NCI-H187 treated with DMSO at 0.1 percent for 48 hours (cell line): ENCODE results near the gene TMED10.
A peak's percentile ranks its signal among the peaks of the same experiment; 100 is the strongest.
"Not testable (repeated sequence)": the region's sequence is repeated elsewhere in the genome, so short reads cannot be mapped to it uniquely, and the experiment has no call there.

Source experiments
- DNase-seq: peaks from one replicate; lab custom pipeline; 2025; lab: John Stamatoyannopoulos, UW

TMED10 gene

DNA sequence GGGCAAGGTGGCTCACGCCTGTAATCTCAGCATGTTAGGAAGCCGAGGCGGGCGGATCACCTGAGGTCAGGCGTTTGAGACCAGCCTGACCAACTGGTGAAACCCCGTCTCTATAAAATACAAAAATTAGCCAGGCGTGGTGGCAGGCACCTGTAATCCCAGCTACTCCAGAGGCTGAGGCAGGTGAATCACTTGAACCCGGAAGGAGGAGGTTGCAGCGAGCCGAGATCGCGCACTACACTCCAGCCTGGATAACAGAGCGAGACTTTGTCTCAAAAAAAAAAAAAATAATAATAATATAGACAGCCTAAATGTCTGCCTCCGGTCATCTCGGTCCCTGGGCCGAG lies 49.0 kb downstream of the TMED10 start:
- DNase-seq: not testable (repeated sequence)

DNA sequence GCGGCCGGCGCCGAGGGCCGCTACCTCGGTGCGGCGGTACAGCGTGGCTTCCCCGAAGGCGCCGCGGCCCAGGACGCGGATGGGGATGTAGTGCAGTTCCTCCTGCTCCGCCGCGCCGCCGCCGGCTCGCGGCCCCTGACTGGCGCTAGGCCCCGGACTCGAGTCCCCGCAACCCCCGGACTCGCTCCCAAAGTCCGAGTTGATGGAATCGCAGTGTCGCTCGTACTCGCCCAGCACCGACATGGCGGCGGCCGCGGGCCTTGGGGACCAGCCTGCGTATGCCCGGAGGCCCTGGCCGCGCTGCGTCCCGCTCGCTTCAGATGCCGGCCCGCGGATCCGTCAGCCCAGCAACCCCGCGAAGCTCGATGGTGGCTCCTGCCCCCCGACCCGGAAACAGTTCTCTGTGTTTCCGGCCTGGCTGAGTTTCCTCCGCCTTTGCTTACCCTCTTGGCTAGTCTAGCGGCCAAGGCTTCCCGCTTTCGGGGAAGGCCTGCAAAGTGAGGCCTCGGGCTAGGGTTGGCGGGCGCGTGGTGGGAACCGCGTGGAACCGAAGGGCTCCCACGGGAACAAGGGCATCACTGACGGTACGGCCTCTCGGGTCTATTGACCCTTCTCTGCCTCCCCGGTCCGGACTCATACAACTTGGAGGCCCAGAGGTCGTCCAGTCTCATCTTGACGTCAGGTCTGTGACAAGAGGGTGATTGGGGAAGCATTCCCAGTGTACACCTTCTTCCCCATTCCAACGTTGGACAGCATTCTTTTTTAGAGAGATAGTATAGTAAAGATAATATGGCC lies 49.5 kb downstream of the TMED10 start, which contains the start of gene NEK9:
Gene NEK9, minus strand, starts transcription at position 370 of the 795 bp plus-strand sequence. Its CDS starts 127 bp downstream, at position 243.
- peak; percentile 25 for DNase-seq

DNA sequence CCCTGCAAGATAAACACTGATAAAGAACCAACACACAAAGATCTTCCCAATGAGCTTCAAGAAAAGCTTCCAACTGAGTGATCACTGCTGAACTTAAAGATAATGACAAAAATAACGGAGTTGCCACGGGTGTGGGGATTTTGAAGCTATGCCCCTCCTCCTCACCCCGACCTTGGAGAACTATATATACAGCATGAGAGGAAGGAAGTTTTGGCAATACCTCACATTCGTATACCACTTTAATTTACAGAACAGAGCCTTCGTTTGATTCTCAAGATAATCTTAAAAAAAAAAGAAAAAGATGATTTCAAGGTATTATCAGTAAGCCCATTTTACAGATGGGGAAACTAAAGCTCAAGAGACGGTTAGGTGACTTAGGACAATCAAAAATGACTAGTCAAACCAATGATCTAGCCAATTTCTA lies 50.3 kb downstream of the TMED10 start:
- DNase-seq: no peak

DNA sequence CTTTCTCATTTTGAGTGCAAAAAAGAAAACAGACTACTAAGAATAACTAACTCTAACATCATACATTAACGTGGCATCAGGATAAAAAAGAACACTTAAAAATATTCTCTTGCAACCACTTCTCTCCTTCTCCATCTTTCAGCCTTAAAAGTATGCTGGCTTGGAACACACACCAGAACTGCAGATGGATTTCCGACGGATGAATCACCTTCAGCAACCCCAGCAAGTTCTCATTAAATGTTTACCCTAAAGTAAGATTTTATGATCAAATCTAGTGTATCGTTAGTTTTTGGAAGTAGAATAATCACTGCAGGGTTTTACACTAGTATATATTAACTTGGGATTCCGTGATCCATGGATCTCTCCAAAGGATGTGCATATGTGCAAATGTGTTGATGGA lies 50.8 kb downstream of the TMED10 start:
- DNase-seq: no peak

DNA sequence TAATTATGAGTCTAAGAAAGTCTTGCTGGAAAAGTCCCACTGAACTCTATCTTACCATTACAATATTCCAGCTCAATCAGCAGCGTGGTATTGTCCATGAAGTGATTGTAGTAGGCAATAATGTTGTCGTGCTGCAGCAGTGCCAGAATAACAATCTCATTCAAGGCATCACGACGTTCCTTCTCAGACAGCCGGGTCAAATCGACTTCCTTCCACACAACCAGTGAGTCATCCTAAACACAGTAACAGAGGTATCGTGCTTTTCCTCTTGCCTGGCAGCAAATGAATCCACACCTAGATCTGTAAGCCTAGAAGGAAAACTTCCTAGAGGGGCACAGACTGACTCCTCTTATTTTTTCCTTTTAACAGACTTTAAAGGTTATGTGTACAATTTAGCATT lies 52.4 kb downstream of the TMED10 start:
- DNase-seq: no peak

DNA sequence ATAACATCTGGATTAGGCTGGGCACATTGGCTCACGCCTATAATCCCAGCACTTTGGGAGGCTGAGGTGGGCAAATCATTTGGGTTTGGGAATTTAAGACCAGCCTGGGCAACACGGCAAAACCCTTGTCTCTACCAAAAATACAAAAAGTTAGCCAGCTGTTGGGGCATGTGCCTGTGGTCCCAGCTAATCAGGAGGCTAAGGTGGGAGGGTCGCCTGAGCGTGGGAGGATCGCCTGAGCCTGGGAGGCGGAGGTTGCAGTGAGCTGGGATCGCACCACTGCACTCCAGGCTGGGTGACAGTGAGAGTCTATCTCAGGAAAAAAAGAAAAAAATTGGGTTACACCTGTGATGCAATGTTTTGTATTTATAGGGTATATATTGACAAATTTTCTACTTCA lies 54.9 kb downstream of the TMED10 start:
- DNase-seq: no peak

DNA sequence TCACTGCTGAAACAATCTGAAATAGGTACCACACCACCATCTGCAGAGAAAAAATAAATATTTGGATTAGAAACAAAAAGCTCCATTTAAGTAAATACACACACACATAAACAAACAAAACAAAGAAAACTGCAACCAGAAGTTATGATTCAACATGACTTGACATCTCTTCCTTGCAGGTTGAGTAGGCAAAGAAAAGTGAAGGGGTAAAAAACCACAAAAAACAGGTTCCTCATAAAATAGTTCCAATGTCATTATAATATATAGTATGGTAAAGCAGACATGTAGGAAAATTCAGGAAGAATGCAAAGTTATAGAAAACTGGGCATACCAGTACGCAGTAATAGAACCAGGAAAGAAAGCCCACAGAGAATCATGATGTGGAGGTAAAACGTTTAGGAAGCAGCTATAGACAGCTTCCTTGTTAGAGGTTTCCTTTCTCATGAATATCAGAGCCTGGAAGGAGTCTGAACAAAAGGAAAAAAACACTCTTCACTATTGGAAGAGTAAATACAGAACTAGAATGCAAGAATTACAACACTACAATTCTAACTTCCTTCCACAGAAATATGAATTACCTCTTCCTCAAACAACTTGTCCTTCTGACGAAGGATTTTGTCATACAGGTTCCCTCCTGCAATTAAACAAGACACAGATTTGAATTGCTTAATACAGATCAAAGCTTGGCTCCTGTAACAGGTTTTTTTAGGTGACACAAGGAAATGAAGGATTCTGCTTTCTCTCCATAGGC lies 55.7 kb downstream of the TMED10 start:
- no peak for DNase-seq

DNA sequence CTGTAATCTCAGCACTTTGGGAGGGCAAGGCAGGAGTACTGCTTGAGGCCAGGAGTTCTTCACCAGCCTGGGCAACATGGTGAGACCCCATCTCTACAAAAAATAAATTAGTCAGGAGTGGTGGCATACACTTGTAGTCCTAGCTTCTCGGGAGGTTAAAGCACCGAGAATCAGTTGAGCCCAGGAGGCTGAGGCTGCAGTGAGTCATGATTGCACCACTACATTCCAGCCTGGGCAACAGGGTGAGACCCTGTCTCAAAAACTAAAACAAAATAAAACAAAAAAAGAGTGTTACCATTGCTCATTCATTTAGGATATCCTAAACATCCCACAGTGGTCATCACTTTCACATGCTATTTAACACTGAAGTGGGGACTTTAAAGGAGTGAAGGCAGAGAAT lies 57.4 kb downstream of the TMED10 start:
- DNase-seq: no peak

DNA sequence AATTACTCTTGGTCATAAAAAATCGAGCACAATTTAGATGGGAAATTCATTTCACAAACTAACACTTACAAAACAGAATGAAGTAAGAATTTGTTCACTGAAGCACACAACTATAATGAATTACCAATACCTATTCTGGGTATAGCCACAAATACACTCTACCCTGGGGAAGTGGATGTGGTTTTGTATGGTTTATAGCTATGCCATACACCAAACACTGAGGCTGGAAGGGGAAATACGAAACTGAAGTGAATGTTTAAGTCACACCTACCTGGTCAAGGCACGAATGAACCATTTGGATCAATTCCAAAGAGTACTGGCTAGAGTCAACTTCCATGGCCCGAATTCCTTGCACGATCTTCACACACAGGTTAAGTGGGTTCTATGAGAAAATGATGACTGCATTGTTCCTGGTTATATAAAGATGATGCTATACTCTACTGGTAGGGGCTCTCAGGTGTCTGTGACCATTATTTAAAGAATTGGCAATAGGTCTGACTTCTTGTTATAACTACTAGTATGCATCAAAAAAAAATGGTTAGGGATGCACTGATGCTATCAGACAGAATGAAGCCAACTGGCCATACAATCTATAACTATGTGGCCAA lies 62.4 kb downstream of the TMED10 start:
- DNase-seq: no peak

DNA sequence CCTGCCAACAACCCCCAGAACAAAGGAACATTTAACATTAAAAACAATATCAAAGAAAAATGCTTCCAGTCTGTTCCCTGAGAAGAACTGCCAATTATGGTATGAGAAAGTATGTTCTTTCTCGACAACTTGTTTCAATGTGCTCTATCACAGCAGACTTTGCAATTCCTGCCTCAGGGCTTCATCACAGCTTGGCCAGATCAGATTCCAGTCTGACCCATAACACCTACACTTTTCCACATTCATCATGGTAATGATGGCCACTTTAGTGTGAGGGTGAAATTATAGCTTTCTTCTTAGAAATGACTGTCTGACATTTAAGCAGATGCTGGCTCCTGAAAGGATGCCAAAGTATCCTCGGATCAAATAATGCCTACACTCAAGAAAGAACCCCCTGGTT lies 66.5 kb downstream of the TMED10 start:
- DNase-seq: no peak

DNA sequence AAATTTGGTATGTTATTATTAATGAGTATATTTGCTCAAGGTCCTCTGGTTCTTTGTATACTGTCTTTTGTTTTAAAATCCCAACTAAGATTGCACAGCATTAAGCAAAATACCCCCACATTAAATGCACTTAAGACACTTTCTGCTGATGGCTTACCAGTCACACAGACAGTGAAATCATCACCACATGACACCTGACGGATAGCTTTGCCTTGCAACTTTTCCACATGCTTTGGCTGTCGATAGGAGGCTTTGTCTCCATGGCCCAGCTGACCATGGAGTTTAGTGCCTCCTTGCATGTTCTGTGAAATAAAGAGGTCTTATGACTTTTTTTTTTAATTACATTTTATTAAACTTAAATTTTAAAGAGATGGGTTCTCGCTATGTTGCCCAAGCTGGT lies 69.2 kb downstream of the TMED10 start:
- DNase-seq: no peak

DNA sequence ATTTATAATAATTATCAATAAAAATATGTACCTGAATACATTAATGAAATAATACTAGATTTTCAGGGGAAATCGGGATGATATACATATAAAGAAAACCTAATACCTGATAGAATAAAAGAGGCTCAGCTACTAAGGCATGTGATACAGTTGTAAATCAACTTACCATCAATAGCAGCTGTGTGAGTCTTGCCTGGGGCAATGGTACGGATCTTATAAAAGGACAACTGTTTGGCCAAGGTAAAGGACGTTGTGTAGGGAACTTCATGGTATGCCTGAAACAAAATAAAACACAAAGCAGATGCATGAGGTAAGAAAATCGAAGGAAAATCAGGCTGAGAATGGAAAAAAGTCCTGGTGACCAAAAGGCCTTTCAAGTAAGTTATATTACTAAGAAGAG lies 74.9 kb downstream of the TMED10 start:
- no peak for DNase-seq

DNA sequence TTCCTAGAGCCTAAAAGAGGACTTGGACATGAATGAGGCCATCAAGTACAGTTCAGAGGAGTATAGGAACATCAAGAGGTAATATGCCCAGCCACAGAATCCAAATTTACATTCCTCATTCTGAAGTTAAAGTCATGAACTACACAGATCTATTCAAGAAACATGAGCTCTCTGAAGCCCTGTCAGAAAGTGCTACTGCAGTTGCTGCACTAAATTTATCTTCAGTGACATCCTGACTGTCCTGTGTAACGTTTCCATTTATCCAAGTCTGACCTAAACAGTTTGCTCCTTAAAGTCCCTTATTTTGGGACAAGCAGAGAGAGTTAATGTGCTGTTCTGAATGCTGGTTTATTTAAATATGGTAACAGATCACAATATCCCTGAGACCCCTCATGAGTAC lies 77.7 kb downstream of the TMED10 start:
- DNase-seq: no peak

DNA sequence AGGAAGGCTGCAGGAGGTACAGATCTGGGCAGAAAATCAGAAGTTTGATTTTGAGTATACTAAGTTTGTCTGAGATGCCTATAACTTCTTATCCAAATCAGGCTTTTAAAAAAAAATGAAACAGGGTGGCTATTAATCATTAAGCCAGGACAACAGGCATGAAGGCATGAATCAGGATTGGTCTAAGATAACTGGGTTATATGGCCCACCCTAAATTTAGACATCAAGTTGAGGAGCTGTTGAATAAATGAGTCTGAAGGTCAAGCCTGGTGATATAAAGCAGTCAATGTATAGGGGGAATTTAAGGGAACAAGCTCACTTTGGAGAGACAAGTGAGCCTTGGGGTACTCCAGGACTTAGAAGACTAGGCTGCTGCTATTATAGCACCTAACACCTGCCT lies 78.2 kb downstream of the TMED10 start:
- no peak for DNase-seq

DNA sequence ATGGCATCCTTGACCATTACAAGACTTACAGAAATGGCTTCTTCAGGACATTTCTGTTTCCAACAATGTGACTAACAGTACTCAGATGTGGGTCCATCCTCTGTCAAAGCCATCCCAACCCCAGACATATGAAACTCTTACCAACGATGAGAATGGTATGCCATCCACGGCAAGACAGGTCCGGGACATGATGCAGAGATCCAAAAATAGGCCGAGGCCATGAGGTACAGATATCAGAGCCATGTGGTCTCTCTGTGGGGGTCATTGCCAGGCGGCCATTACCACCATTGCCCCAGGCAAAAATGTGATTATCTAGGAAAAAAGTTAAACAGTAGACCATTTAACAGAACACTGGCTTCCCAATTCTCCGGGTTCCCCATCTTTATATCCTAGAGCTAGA lies 79.5 kb downstream of the TMED10 start:
- no peak for DNase-seq

DNA sequence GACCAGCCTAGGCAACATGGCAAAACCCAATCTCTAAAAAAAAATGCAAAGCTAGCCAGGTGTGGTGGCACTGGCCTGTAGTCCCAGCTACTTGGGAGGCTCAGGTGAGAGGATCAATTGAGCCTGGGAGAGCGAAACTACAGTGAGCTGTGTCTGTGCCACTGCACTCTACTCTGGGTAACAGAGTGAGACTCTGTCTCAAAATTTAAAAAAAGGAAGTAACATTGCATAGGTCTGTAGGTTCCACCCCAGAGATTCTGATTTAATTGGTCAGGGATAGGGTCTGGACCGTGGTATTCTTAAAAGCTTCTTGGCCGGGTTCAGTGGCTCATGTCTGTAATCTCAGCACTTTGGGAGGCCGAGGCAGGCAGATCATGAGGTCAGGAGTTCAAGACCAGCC lies 80.7 kb downstream of the TMED10 start:
- DNase-seq: no peak

DNA sequence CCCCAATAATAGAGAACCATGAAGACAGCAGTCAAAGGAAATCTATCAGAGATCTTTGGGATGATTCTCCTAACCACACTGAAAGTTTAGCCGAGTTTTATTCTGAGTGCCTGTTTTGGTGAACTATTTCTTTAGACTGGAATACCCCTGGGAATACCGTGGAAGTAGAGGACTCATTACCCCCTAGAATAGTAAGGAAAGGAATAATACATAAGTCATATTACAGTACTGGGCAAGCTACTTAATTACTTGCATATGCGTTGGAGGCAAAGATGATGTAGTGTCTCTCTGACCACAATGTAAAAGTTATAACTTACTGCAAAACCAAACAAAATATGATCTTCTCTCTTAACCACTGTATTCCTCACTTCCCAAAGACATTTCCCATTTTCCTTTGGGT lies 81.5 kb downstream of the TMED10 start:
- DNase-seq: no peak

DNA sequence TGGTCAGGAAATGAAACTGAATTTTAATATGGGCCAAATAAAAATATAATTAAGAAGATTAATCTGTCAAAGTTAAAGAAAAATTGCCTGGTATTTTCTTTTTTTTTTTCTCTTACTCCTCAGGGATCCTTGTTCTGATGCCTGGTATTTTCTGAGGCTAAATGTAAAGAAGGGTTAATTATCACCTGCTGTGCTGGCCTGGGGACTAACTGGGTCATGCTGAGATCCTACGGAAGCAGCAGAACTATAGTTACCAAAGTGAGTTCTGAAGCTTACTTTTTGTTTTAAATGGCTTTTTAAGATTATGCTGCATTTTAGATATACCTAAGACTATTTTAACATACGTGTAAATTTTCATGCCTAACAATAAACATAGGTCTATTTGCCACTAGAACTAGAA lies 83.7 kb downstream of the TMED10 start:
- DNase-seq: no peak

DNA sequence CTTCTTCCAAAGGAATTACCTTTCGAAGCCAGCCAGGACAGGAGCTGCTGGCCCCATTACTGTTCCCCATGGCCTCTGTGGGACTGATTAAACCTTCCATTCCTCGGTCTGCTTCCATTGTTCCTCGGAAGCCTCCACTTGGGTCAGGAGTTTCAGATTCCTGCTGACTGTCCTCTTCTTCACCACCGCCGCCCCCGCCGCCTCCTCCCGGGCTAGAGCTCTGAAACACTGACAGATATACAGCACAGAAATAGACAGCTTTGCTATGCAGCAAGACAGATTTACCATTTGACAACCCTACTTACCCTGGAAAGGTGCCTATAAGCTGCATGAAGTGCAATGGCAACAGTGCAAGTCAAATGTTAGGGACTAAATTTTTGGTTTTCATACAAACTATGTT lies 85.2 kb downstream of the TMED10 start:
- DNase-seq: no peak

DNA sequence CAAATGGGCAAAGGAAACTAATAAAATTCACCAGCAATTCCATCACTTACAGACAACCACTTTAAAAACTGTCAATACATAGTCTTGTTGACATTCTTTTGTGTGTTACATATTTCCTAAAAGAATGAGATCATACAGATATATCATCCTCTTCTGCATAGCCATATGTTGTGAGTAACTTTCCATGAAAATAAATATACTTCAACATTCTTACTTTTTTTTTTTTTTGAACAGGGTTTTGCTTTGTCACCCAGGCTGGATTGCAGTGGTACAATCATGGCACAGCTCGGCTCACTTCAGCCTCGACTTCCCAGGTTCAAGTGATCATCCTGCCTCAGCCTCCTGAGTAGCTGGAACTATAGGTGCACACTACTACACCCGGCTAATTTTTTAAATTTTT lies 86.1 kb downstream of the TMED10 start:
- no peak for DNase-seq

DNA sequence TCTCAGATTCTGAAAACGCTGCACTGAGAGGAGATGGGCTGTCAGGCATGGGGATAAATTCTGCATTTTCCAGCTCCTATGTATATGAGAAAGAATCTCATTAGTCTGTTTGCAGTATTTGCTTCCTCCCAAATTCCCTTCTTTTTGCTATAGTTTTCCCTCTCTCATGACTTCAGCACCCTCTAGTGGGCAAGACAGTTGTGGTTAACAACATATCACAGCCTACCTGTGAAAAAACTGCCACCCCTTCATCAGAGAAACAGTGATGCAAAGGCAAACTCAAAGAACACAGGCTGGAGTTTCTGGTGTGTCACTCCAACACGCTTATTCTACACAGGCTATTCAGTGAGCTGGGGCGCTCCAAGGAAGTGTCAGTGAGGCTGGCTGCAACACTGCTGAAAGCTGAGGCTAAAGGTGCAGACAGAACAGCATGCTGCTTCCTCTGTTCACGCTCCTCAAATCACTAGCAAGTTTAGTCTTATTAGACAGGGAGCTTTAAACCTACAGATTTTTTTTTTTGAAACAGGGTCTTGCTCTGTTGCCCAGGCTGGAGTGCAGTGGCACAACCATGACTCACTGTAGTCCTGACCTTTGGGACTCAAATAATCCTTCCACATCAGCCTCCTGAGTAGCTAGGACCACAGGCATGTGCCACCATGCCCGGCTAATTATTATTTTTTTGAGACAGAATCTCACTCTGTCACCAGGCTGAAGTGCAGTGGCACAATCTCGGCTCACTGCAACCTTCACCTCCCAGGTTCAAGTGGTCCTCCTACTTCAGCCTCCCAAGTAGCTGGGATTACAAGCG lies 87.6 kb downstream of the TMED10 start:
- DNase-seq: peak; percentile 26

DNA sequence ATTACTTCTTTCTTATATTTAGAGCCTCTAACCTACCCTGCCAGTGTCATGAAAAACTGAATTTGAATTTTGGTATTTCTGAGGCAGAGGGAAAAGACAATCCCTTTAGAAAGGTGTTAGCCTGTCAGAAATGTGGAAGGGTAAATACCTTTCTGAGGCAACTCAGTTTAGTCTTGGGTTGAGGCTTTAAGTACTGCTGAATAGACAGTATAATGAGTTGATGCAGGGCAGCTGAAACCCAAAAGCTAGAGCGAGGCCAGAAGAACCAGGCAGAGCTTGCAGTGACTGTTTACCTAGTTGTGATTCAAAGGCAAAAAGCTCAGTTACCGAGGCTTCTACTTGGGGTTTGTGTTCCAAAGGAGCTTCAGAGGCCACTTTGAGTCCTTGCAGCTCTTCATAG lies 88.3 kb downstream of the TMED10 start:
- DNase-seq: no peak
